NCI-H1092 (cell line): ENCODE data around the gene CHCT1.
"Not testable (repeated sequence)": the region's sequence is repeated elsewhere in the genome, so short reads cannot be mapped to it uniquely, and the experiment has no call there.

Experiments
- DNase-seq: peaks from one replicate; lab custom pipeline; 2025; lab: John Stamatoyannopoulos, UW

The CHCT1 gene

GRCh38 chr17:60398227-60398959 is 23.9 kb upstream of the CHCT1 start:
- no peak for DNase-seq

GRCh38 chr17:60401819-60402218 is 20.5 kb upstream of the CHCT1 start:
- DNase-seq, result no peak

DNA sequence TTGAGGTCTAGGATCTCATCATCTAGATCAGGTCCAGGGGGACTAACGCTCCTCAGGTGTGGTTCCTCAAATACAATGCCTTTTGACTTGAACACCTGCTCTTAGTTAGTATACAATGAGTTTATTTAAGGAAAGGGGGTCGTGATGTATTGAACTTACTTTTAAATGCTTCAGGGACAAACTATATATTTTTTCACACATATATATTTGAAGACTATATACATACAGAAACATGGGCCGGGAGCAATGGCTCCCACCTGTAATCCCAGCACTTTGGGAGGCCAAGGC is 18.8 kb upstream of the CHCT1 start:
- DNase-seq, result no peak

GRCh38 chr17:60403962-60404361 is 18.3 kb upstream of the CHCT1 start:
- no peak for DNase-seq

DNA sequence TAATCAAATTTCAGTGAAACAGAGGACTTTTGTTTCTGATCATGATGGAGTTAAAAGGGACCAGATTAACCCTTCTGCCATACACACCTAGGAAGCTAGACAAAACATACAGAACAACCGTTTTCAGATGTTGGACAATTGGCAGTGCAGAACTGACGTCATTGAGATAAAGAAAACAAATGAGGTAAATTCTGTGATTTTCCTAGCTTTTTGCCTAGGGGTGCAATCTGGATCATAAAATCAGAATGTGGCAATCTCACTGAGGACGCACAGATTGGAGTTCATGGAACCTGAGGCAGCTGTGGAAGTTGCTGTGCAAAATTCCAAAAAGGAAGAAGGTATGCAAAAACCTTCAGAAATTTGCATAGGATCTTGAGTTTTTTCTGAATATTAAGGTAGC is 15.4 kb upstream of the CHCT1 start:
- no peak for DNase-seq

GRCh38 chr17:60410001-60410400 is 12.3 kb upstream of the CHCT1 start:
- DNase-seq, result no peak

- no peak for DNase-seq
Observed at GRCh38 chr17:60412701-60413100, 9.6 kb upstream of the CHCT1 start.

DNA sequence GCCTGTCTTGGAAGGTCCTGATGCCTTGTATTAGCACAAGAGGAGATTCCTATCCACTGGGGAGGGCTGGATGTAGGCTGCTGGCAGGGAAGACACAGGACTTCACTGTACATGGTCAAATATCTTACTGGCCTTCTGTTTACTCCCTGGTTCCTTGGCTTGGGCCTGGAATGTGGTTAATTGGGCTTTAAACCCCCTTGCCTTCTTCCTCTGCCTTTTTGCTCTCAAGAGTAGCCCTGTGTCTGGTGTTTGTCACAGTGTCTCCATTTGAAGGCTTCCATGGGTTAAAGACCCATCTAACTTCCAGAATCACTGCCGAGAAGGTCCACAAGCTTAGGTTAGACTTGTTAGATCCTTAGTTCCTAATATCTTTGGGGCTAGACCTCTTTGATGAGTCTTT is 7.1 kb upstream of the CHCT1 start:
- DNase-seq, result no peak

GRCh38 chr17:60416368-60416925 is 5.8 kb upstream of the CHCT1 start:
- no peak for DNase-seq

GRCh38 chr17:60419003-60419402 is 3.3 kb upstream of the CHCT1 start:
- not testable (repeated sequence) for DNase-seq

GRCh38 chr17:60419875-60420274 is 2.4 kb upstream of the CHCT1 start:
- not testable (repeated sequence) for DNase-seq

- DNase-seq, result peak; percentile 41
Observed at GRCh38 chr17:60421273-60422161, 772 bp upstream of the CHCT1 start.

DNA sequence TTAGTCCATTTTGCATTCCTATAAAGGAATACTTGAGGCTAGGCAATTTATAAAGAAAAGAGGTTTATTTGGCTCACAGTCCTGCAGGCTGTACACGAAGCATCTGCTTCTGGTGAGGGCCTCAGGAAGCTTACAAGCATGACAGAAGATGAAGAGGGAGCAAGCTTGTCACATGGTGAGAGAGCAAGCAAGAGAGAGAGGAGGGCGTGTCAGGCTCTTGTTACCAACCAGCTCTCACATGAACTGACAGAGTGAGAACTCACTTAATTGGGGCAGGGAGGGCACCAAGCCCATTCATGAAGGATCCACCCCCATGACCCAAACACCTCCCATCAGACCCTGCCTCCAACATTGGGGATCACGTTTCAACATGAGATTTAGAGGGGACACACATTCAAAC is 1.6 kb downstream of the CHCT1 start:
- DNase-seq, result no peak

DNA sequence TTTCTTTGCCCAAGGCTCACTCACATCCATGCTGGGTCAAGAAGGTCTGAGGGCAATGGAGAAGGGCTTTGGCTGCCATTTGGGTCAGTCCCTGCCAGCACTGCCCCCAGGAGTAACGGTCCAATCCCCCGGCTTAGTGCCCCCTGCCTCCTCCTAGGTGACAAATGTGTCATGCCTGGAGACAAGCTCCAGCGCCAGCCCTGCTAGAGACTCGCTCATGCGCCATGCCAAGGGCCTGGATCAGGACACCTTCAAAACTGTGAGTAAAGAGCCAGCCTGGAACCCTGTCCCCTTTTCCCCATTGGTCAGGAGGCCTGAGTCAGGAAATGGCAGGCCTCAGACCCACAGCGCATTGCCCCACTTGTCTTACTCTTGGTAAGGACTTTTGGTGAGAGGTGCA is 3.3 kb downstream of the CHCT1 start:
- no peak for DNase-seq

DNA sequence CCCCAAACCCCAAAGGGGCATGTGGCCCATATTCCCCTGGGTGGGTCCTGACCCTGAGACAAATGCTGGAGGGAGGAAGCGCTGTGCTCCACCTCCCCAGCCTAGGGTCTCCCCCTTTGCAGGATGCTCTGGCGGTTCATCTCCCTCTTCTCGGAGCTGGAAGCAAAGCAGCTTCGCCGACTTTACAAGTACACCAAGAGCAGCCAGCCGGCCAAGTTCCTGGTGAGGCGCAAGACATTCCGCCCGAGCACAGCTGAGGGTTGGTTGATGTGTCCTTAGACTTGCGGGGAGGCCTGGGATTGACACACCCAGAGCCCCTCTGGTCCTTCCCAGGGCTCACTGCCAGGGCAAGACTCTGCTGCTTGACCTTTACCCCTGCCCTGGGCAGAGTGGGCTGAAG is 4.3 kb downstream of the CHCT1 start:
- no peak for DNase-seq

GRCh38 chr17:60428491-60428890 is 6.2 kb downstream of the CHCT1 start:
- not testable (repeated sequence) for DNase-seq

DNA sequence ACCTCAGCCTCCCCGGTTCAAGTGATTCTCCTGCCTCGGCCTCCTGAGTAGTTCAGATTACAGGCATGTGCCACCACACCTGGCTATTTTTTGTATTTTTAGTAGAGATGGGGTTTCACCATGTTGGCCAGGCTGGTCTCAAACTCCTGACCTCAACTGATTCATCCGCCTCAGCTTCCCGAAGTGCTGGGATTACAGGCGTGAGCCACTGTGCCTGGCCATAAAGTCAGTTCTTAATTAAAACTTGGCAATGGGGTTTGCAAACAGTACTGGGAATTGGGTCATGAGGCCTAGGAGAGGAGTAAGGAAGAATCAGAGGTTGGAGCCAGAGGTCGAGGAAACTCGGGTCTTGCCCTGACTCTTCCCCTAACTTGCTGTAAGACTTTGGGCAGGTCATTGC is 8.3 kb downstream of the CHCT1 start:
- DNase-seq, result not testable (repeated sequence)

- DNase-seq, result not testable (repeated sequence)
Observed at GRCh38 chr17:60433021-60433997, 11.0 kb downstream of the CHCT1 start.

DNA sequence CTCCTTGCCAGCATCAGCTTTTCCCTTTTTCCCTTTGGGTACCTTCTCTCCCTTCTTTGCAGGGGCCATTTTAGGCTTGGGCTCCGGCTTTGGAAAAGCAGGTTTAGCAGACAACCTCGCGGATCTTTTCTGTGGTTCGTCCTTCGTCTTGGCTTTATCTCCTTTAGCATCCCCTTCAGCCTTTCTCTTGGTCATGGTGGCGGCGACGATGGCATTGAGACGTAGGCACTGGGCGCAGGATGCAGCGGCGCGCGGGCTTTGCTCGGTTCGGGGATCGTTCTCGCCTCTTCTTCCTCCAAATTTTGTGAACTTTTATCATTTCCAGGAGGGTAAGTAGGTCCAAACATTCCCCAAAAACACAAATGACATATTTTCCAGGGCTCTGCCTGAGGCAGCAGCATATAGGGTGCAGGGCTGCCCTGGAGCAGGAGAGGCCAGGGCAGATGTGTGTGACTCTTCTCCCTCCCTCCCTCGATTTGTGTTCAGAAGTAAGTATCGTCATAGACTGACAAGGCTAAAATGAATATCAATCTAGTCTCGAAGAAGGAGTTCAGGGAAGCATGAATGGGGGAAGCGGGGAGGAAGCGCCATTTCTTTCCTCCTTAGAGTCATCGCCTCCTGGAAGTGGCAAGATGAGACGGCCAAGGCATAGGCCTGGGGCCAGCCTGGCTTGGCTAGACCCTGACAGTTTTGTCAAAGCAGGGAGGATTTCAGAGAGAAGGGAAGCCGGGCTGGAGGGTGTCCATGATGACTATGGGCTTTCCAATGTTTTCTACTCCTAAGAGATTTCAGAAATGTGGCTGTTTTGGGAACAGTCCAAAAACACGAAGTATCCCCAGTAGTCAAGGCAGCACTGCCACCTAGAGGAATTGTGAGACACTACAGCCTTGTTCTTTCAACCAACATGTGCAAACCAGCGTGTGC is 13.2 kb downstream of the CHCT1 start:
- DNase-seq, result peak; percentile 58

DNA sequence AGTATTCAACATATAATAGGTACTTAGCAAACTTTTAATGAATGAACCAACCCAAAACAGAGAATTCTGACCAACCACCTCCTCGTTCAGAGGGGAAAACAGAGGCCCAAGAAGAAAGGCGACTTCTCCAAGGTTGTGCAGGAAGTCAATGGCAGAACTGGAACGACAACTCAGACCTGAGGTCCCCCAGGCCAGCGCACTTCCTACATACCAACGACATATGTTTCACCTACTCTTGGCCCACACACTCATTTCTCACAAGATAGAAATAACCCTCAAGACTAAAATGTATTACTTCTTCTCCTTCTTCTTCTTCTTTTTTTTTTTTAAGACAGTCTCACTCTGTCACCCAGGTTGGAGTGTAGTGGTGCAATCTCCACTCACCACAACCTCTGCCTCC is 14.4 kb downstream of the CHCT1 start:
- no peak for DNase-seq

- DNase-seq, result no peak
Observed at GRCh38 chr17:60439501-60439900, 17.2 kb downstream of the CHCT1 start.
